Chondrocyte (in vitro differentiated cells): ENCODE results near the gene CCDC57. TPM values are rescaled to one million over a fixed set of nuclear protein-coding genes. Genes with fewer than 3 reads are reported as not detected.

Experiments used
- DNase-seq: peaks from one replicate; pipeline ENCODE4 v3.0.0; 2021; ENCODE audit warnings: mixed read lengths, low spot score
- H3K27ac Mint-ChIP-seq: one replicate; pipeline ENCODE4 v1.8.0; 2021; ENCODE audit warnings: mild to moderate bottlenecking, moderate library complexity, mixed read lengths; ENCODE audit not compliant: unreplicated experiment
- H3K27me3 Mint-ChIP-seq: 2 replicates; pipeline ENCODE4 v1.8.0; 2021; ENCODE audit warnings: low read depth, mixed read lengths
- H3K36me3 Mint-ChIP-seq: 2 replicates; pipeline ENCODE4 v1.8.0; 2021; ENCODE audit warnings: low read depth, mixed read lengths
- H3K4me1 Mint-ChIP-seq: 2 replicates; pipeline ENCODE4 v1.8.0; 2021; ENCODE audit warnings: low read depth, mild to moderate bottlenecking, mixed read lengths
- H3K4me3 Mint-ChIP-seq: one replicate; pipeline ENCODE4 v1.8.0; 2021; ENCODE audit warnings: mild to moderate bottlenecking, moderate library complexity, mixed read lengths; ENCODE audit not compliant: unreplicated experiment
- H3K9me3 Mint-ChIP-seq: 2 replicates; pipeline ENCODE4 v1.8.0; 2021; ENCODE audit warnings: low read depth, mixed read lengths
- CTCF ChIP-seq: fragments of 200-600 bp; sonication (generic); IDR thresholded peaks from 2 replicates; pipeline ENCODE4 v1.5.0; 2021; ENCODE audit warnings: antibody characterized with exemption, mild to moderate bottlenecking, moderate library complexity
- total RNA-seq: library from RNA; stranded (reverse); gene quantifications from 3 replicates; pipeline ENCODE4 v1.2.1, GENCODE V29; 2021

The CCDC57 gene
- total RNA-seq, 1 donor from 2014 or later, result 23.5 TPM

- H3K4me3 Mint-ChIP-seq, result no peak overlapping the region
- H3K9me3 Mint-ChIP-seq, result no peaks in the 10 kb centered on the region
- TF ChIP-seq CTCF, result no peak
- peaks cover 3% of the 10 kb centered on the region for H3K36me3 Mint-ChIP-seq
- peaks cover 10% of the 10 kb centered on the region for H3K4me1 Mint-ChIP-seq
- DNase-seq, result no peak
- no peaks in the 10 kb centered on the region for H3K27me3 Mint-ChIP-seq
- H3K27ac Mint-ChIP-seq, result no peak overlapping the region
These were observed 92.5 kb downstream of the CCDC57 start for GRCh38 chr17:82120148-82120547.

- no peak for DNase-seq
- Mint-ChIP-seq H3K27me3 (no peaks in the 10 kb centered on the region), H3K4me3 (peak overlapping the region; percentile 31), H3K36me3 (no peaks in the 10 kb centered on the region), H3K4me1 (peaks cover 10% of the 10 kb centered on the region), H3K9me3 (no peaks in the 10 kb centered on the region), H3K27ac (peak overlapping the region; percentile 41)
- TF ChIP-seq CTCF, result no peak
These were observed 93.7 kb downstream of the CCDC57 start for GRCh38 chr17:82118815-82119380.

GRCh38 chr17:82118168-82118814, 94.4 kb downstream of the CCDC57 start:
- peaks cover 10% of the 10 kb centered on the region for H3K4me1 Mint-ChIP-seq
- H3K9me3 Mint-ChIP-seq, result no peaks in the 10 kb centered on the region
- H3K4me3 Mint-ChIP-seq, result peak overlapping the region; percentile 31
- H3K36me3 Mint-ChIP-seq, result peaks cover 3% of the 10 kb centered on the region
- no peaks in the 10 kb centered on the region for H3K27me3 Mint-ChIP-seq
- TF ChIP-seq CTCF, result no peak
- peak overlapping the region; percentile 41 for H3K27ac Mint-ChIP-seq
- no peak for DNase-seq

GRCh38 chr17:82117139-82118090, 95.2 kb downstream of the CCDC57 start:
- H3K4me1 Mint-ChIP-seq, result peaks cover 10% of the 10 kb centered on the region
- H3K36me3 Mint-ChIP-seq, result peaks cover 3% of the 10 kb centered on the region
- no peak for TF ChIP-seq CTCF
- H3K27ac Mint-ChIP-seq, result no peak overlapping the region
- no peaks in the 10 kb centered on the region for H3K27me3 Mint-ChIP-seq
- H3K4me3 Mint-ChIP-seq, result no peak overlapping the region
- H3K9me3 Mint-ChIP-seq, result no peaks in the 10 kb centered on the region
- DNase-seq, result no peak

GRCh38 chr17:82116246-82116645, 96.4 kb downstream of the CCDC57 start:
- H3K4me3 Mint-ChIP-seq, result no peak overlapping the region
- H3K36me3 Mint-ChIP-seq, result peaks cover 3% of the 10 kb centered on the region
- no peak for TF ChIP-seq CTCF
- H3K27ac Mint-ChIP-seq, result no peak overlapping the region
- H3K27me3 Mint-ChIP-seq, result no peaks in the 10 kb centered on the region
- no peaks in the 10 kb centered on the region for H3K9me3 Mint-ChIP-seq
- DNase-seq, result no peak
- peaks cover 10% of the 10 kb centered on the region for H3K4me1 Mint-ChIP-seq
